GM21423 (cell line): ENCODE measurements around the gene NOL8.
A peak's percentile ranks its signal among the peaks of the same experiment; 100 is the strongest.

Source experiments
- ATAC-seq: cut with Tn5 transposase; IDR thresholded peaks from one replicate; pipeline ENCODE4 v1.9.1; 2021; ENCODE audit warnings: mild to moderate bottlenecking, moderate library complexity; ENCODE audit not compliant: unreplicated experiment

Gene NOL8

GRCh38 chr9:92325269-92325990 lies at the start of gene NOL8, which contains the start of gene CENPP:
Gene NOL8, minus strand, starts transcription at chr9:92325350. Its CDS starts 1,189 bp downstream, at chr9:92324161.
Gene CENPP, plus strand, starts transcription at chr9:92325953.
- peak; percentile 94 for ATAC-seq

DNA sequence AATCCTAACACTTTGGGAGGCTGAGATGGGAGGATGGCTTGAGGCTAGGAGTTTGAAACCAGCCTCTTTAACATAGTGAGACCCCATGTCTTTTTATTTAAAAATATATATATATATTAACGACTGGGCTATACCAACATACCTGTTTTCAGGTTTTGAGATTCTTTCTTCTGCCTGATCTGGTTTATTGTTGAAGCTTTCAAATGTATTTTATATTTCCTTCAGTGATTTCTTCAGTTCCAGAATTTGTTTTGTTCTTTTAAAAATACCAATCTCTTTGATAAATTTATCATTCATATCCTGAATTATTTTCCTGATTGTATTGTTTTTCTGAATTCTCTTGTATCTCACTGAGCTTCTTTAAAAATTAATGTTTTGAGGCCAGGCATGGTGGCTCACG lies 48.0 kb upstream of the NOL8 start:
- ATAC-seq = no peak

DNA sequence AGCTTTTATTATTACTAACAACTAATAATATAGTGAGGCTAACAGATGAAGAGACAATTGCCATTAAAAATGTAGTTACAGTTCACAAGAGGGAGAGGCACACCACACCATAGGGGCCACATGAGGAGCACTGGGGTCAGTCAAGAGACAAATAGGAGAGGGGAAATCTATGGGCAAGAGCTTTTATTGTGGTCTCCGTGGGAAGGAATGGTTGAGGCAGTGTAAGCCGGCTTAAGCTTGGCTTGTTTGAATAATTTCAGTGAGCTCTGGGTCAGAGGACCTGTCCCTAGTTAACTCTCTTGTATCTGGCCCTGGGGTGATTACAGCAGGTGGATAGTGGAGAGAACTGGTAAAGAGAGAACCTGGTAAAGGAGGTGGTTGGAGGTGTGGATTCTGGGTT lies 43.9 kb upstream of the NOL8 start:
- ATAC-seq = no peak

DNA sequence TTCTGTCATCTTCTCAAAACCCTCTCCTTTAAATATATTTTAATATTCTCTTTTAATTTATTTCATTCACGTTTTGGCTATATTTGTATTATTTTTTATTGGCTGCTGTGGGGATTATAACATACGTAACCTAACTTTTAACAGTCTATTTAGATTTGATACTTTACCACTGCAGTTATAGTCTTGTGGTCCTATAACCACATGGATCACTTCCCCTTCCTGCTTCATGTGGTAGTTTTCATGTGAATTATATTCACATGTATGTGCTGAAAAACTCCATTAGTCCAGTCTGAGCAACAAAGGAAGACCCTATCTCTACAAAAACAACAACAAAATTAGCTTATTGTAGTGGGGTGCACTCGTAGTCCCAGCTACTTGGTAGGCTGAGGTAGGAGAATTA lies 34.9 kb upstream of the NOL8 start:
- peak; percentile 59 for ATAC-seq

GRCh38 chr9:92359394-92359995 lies 34.3 kb upstream of the NOL8 start:
- no peak for ATAC-seq

DNA sequence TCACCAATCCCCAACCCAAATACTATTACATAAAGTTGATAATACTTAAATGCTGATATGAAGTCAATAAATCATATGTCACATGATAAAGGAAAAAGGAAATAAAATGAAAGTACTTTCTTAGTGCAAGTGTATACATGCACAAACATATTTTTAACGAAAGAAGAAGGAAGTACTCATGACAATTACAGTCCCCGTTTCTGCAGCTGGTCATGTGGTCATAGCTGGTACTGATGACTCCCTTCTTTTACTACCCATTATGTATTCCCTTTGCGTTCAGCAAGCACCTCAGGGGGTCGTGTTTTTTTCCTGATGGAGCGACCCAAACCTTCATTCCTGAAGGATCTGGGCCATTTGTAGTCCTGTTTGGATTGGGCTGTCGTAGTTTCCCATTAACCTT lies 27.9 kb upstream of the NOL8 start:
- no peak for ATAC-seq

GRCh38 chr9:92350740-92351133 lies 25.6 kb upstream of the NOL8 start:
- ATAC-seq = no peak

DNA sequence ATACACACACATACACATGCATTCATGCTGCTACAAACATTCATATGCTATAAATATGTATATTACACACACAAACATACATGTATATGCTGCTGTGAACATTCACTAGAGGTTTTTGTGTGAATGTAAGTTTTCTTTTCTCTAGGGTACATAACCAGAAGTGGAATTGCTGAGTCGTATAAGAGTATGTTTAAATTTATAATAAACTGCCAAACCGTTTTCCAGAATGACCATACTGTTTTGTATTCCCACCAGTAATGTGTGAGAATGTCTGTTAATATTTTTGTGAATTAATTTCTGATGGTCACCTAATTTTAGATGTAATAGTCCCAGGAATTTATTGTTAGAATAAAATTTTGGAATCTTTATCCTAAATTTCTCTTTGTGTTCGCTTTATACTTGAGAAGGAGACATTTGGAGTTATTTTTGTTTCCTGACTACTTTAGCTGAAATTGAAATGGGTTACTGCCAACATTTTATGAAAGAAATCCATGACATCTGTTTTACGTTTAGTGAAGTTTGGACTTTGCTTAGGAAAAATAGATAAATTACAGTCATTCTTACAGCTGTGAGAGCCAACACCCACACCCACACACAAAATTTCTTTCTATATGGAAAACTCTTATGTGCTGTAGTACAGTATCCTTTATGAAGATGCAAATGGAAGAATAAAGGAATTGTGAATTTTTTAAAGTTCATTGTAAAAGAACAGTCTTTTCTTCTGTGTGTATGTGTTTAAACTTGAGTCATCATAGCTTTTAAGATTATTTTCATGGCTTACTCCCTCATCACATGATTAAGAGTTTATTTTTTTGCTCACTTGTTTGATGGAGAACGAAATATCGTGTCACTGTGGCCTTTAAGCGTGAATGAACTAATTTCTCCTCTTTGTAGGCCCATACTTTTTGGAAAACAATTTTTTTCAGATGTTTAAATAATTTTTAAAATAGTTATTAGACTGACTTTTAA lies 24.9 kb upstream of the NOL8 start:
- ATAC-seq = no peak

GRCh38 chr9:92345582-92345981 lies 20.4 kb upstream of the NOL8 start:
- no peak for ATAC-seq

- ATAC-seq = no peak
These were observed 17.8 kb upstream of the NOL8 start for GRCh38 chr9:92342825-92343488.

GRCh38 chr9:92341578-92341977 lies 16.4 kb upstream of the NOL8 start:
- no peak for ATAC-seq

GRCh38 chr9:92333282-92333634 lies 8.1 kb upstream of the NOL8 start:
- no peak for ATAC-seq

- ATAC-seq = no peak
These were observed 7.6 kb upstream of the NOL8 start for GRCh38 chr9:92332577-92333281.

- no peak for ATAC-seq
These were observed 3.1 kb upstream of the NOL8 start for GRCh38 chr9:92328225-92328624.

DNA sequence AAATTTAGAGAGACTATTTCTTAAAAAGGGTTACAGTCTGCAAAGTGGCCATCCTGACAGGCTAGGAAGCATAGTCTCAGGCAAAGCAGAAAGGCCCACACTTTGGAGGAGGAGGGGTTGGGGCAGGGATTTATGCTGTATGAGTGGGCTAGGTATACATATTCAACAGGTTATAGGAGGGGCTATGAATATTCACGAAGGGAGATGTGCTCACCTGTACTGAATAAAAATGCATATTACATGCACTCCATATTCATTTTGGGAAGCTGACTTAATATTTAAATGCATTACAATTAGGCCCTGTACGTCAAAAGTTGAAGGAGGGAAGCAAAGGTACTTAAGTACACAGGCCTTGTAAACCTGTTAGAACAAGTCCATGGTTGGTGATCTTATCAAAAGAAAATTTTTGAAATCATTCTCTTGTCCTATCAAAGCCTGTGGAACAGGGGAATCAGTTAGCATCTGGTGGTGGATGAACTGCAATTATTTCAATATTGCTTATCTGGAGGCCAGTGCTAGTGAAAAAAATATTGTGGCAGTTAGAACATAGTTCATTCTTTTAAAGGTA lies 2.2 kb upstream of the NOL8 start:
- ATAC-seq = no peak

GRCh38 chr9:92325991-92326500 lies 896 bp upstream of the NOL8 start:
- no peak for ATAC-seq

DNA sequence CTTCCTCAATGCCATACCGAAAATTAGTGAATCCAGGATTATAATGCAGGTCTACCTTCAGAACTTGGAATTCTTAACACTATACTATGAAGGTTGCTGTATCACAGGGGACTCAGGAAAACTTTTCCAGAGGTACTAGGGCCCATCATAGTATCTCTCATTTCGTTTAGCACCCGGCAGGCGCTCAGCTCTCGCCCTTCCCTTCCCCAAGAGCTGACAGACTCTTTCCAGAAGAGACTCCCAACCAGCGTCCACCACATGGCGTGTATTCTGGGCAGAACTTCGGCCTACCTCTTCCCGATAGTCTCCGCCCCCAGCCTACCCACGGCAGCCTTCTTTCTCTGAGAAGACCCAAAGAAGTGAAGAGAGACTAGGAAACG lies 271 bp downstream of the NOL8 start:
- ATAC-seq = peak; percentile 1

DNA sequence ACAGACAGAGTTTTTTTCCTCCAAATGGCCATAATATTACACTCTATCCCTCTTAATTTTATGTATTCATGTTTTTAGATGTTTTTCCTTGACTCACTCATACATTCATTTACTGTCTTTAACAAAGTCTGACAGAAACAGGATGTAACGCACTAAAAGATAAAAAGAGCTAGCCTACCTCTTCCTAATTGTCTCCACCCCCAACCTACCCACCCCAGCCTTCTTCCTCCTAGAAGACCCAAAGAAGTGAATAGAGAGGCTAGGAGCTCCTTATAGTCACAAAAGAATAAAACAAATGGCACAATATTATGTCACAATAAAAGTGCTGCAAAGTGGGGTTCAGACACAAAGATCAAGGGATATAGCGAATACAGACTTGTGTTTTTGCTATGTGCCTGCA lies 719 bp downstream of the NOL8 start:
- ATAC-seq = no peak

- ATAC-seq = no peak
These were observed 9.7 kb downstream of the NOL8 start for GRCh38 chr9:92315456-92315855.

DNA sequence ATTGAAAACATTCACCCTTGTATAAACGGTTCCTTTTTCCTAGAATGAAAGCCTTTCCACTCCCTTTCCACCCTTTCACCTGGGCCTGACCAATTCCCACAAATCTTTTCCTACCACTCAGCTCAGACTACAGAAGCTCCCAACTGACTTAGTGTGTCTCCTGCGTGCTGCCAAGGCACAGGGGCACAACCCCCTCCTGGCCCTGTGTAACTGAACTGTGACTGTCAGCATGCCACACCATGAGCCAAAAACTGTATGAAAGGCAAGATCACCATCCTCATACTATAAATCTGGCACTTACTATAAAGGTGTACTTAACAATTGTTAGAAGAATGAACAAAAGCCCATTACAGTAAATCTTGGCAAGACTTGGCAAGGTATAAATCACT lies 11.5 kb downstream of the NOL8 start:
- no peak for ATAC-seq
